NCI-H748 treated with DMSO at 0.1 percent for 48 hours (cell line): ENCODE measurements around the gene OTUD4.
"Not testable (repeated sequence)": the region's sequence is repeated elsewhere in the genome, so short reads cannot be mapped to it uniquely, and the experiment has no call there.

ENCODE experiments used
- DNase-seq: peaks from one replicate; lab custom pipeline; 2025; lab: John Stamatoyannopoulos, UW

OTUD4 gene

GRCh38 chr4:145180298-145181090 lies at the start of gene OTUD4:
TSS of gene OTUD4 (minus strand) at chr4:145180589. CDS start at chr4:145179973, 616 bp downstream.
- DNase-seq = peak; percentile 83

- not testable (repeated sequence) for DNase-seq
Observed at GRCh38 chr4:145223228-145223627, 42.8 kb upstream of the OTUD4 start.

GRCh38 chr4:145221529-145221928 lies 41.1 kb upstream of the OTUD4 start:
- DNase-seq = not testable (repeated sequence)

- DNase-seq = no peak
Observed at GRCh38 chr4:145219090-145219489, 38.7 kb upstream of the OTUD4 start.

GRCh38 chr4:145218251-145218650 lies 37.9 kb upstream of the OTUD4 start:
- no peak for DNase-seq

- DNase-seq = no peak
Observed at GRCh38 chr4:145217349-145217748, 37.0 kb upstream of the OTUD4 start.

- DNase-seq = no peak
Observed at GRCh38 chr4:145216535-145216934, 36.1 kb upstream of the OTUD4 start.

- no peak for DNase-seq
Observed at GRCh38 chr4:145213245-145213644, 32.9 kb upstream of the OTUD4 start.

- DNase-seq = no peak
Observed at GRCh38 chr4:145207934-145208333, 27.5 kb upstream of the OTUD4 start.

- no peak for DNase-seq
Observed at GRCh38 chr4:145203410-145203809, 23.0 kb upstream of the OTUD4 start.

- DNase-seq = no peak
Observed at GRCh38 chr4:145200366-145200765, 20.0 kb upstream of the OTUD4 start.

- no peak for DNase-seq
Observed at GRCh38 chr4:145199051-145199716, 18.8 kb upstream of the OTUD4 start.

GRCh38 chr4:145196747-145197146 lies 16.4 kb upstream of the OTUD4 start:
- no peak for DNase-seq

GRCh38 chr4:145195167-145195952 lies 15.0 kb upstream of the OTUD4 start:
- no peak for DNase-seq

- DNase-seq = no peak
Observed at GRCh38 chr4:145189981-145190380, 9.6 kb upstream of the OTUD4 start.

- DNase-seq = no peak
Observed at GRCh38 chr4:145186729-145187128, 6.3 kb upstream of the OTUD4 start.

GRCh38 chr4:145183581-145183980 lies 3.2 kb upstream of the OTUD4 start:
- DNase-seq = no peak

- no peak for DNase-seq
Observed at GRCh38 chr4:145183023-145183422, 2.6 kb upstream of the OTUD4 start.

- DNase-seq = no peak
Observed at GRCh38 chr4:145182222-145182621, 1.8 kb upstream of the OTUD4 start.

- DNase-seq = no peak
Observed at GRCh38 chr4:145181091-145181501, 707 bp upstream of the OTUD4 start.

- not testable (repeated sequence) for DNase-seq
Observed at GRCh38 chr4:145179861-145180297, 510 bp downstream of the OTUD4 start.

GRCh38 chr4:145179281-145179860 lies 1.0 kb downstream of the OTUD4 start:
- no peak for DNase-seq
